ENCODE results near the gene NEDD4.
"Not testable (repeated sequence)": the region's sequence is repeated elsewhere in the genome, so short reads cannot be mapped to it uniquely, and the experiment has no call there.

The NEDD4 gene

DNA sequence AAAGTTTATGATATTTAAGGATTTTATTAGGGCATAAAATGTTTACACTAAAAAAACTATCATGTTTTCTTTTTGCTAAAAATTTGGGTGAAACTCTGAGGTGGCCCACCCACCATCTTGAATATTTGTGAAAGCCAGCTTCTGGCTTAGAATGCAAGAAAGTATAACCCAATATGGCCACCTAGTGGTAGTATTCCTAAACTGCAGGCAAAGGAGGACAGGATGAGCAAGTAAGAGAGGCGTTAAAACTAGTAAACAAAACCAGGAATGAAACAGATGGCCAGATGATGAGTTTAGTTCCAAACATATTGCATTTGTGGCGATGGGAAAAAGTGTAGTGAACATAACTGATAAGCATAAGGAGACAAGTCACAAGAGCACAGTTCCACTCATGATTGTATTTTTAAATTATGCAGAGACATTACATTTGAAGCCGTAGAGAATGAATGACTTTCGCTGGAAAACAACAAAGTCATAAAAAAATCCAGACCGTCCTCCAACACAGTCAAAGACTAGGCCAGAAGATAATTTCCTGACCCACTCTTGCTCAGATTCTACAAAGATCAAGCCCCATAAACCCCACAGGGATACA, 147.2 kb downstream of the NEDD4 start:
- TF ChIP-seq, protein P1, sequence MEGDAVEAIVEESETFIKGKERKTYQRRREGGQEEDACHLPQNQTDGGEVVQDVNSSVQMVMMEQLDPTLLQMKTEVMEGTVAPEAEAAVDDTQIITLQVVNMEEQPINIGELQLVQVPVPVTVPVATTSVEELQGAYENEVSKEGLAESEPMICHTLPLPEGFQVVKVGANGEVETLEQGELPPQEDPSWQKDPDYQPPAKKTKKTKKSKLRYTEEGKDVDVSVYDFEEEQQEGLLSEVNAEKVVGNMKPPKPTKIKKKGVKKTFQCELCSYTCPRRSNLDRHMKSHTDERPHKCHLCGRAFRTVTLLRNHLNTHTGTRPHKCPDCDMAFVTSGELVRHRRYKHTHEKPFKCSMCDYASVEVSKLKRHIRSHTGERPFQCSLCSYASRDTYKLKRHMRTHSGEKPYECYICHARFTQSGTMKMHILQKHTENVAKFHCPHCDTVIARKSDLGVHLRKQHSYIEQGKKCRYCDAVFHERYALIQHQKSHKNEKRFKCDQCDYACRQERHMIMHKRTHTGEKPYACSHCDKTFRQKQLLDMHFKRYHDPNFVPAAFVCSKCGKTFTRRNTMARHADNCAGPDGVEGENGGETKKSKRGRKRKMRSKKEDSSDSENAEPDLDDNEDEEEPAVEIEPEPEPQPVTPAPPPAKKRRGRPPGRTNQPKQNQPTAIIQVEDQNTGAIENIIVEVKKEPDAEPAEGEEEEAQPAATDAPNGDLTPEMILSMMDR (IDR thresholded peaks at IDR 0.05; ENCODE audit: borderline replicate concordance, control extremely low read depth, extremely low read depth, insufficient read depth, missing control alignments): peak; percentile 76
- in situ Hi-C loops (cut with MboI; ENCODE audit: low sequenced_read_pairs, unreplicated experiment): no loop called here
- DNase-seq (ENCODE audit: low spot score): peak; percentile 60

DNA sequence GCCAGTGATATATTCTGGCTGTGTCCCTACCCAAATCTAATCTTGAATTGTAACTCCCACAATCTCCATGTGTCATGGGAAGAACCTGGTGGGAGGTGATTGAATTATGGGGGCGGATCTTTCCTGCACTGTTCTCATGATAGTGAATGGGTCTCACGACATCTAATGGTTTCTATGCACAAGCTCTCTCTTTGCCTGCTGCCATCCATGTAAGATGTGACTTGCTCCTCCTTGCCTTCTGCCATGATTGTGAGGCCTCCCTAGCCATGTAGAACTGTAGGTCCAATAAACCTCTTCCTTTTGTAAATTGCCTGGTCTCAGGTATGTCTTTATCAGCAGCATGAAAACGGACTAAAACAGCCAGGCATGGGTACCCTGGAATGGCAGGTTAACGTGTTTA, 150.5 kb downstream of the NEDD4 start:
- DNase-seq (ENCODE audit: low spot score); in situ Hi-C loops (cut with MboI; ENCODE audit: low sequenced_read_pairs, unreplicated experiment): not testable (repeated sequence)

- no peak for DNase-seq (ENCODE audit: low spot score)
- TF ChIP-seq, protein P1 (IDR thresholded peaks at IDR 0.05; ENCODE audit: borderline replicate concordance, control extremely low read depth, extremely low read depth, insufficient read depth, missing control alignments): no peak
- in situ Hi-C loops (cut with MboI; ENCODE audit: low sequenced_read_pairs, unreplicated experiment): loop anchor here (10.0 kb wide), 1 partner anchor 181 kb away; no protein-coding TSS in a partner anchor
These were observed 157.5 kb downstream of the NEDD4 start for GRCh38 chr15:55835866-55836265.

DNA sequence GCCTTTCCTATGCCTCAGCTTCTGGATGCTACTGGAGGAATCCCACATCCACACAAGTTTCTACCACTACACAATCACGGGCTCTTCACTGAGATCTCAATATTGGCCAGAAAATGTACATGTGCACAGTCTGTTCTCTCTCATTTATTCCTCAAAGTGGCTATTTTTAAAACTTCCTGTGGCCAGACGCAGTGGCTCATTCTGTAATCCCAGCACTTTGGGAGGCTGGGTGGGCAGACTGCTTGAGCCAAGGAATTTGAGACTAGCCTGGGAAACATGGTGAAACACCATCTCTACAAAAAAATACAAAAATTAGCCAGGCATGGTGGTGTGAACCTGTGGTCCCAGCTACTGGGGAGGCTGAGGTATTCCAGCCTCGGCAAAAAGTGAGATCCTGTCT, 159.1 kb downstream of the NEDD4 start:
- in situ Hi-C loops (cut with MboI; ENCODE audit: low sequenced_read_pairs, unreplicated experiment): loop anchor here (10.0 kb wide), 1 partner anchor 180 kb away; no protein-coding TSS in a partner anchor
- TF ChIP-seq, protein P1 (IDR thresholded peaks at IDR 0.05; ENCODE audit: borderline replicate concordance, control extremely low read depth, extremely low read depth, insufficient read depth, missing control alignments): no peak
- no peak for DNase-seq (ENCODE audit: low spot score)

GRCh38 chr15:55829826-55830225, 163.6 kb downstream of the NEDD4 start:
- TF ChIP-seq, protein P1 (IDR thresholded peaks at IDR 0.05; ENCODE audit: borderline replicate concordance, control extremely low read depth, extremely low read depth, insufficient read depth, missing control alignments): no peak
- in situ Hi-C loops (cut with MboI; ENCODE audit: low sequenced_read_pairs, unreplicated experiment): loop anchor here (10.0 kb wide), 1 partner anchor 175 kb away; no protein-coding TSS in a partner anchor
- no peak for DNase-seq (ENCODE audit: low spot score)

DNA sequence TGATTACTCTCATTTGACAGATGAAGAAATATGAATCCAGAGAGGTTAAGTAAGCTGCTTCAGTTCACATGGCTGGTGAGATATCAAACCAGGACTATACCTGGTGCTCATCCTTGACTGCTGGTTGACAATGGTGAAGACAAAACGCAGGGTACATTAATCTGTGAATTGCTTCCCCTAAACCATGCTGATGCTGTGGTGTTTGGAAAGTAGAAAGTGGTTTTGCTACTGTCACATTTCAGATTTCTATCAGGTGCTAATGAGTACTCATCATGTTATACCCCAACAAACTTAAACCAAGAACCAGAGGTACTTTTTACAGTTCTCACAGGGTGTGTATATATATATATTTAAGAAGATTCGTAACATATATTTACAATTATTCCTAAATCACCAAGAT, 165.5 kb downstream of the NEDD4 start:
- DNase-seq (ENCODE audit: low spot score): no peak
- TF ChIP-seq, protein P1 (IDR thresholded peaks at IDR 0.05; ENCODE audit: borderline replicate concordance, control extremely low read depth, extremely low read depth, insufficient read depth, missing control alignments): no peak
- in situ Hi-C loops (cut with MboI; ENCODE audit: low sequenced_read_pairs, unreplicated experiment): no loop called here

DNA sequence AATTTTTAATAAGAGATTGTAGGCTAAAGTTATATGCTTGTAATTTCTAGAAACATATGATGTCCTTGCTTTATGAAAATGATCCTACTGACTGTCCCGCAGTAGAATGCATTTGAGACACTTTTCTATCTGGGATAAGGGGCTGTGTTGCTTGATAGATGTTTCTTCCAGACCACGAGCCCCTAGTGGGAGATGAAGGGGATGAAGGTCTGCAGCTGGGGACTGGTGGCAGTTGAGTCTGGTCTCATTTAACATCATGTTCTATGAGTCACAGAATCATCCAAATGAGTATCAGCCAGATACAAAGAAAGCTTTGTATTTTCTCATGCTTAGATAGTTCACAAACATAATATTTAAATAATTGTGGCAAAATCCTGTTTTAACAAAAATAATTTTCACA, 166.2 kb downstream of the NEDD4 start:
- in situ Hi-C loops (cut with MboI; ENCODE audit: low sequenced_read_pairs, unreplicated experiment): no loop called here
- TF ChIP-seq, protein P1 (IDR thresholded peaks at IDR 0.05; ENCODE audit: borderline replicate concordance, control extremely low read depth, extremely low read depth, insufficient read depth, missing control alignments): no peak
- DNase-seq (ENCODE audit: low spot score): no peak

All from GM13976 (cell line).